ENCODE measurements around the gene LYZL6.
"Not testable (repeated sequence)": the region's sequence is repeated elsewhere in the genome, so short reads cannot be mapped to it uniquely, and the experiment has no call there.

Gene LYZL6

GRCh38 chr17:35906926-35907637 lies 36.4 kb downstream of the LYZL6 start:
- DNase-seq (ENCODE audit: low spot score): no peak

DNA sequence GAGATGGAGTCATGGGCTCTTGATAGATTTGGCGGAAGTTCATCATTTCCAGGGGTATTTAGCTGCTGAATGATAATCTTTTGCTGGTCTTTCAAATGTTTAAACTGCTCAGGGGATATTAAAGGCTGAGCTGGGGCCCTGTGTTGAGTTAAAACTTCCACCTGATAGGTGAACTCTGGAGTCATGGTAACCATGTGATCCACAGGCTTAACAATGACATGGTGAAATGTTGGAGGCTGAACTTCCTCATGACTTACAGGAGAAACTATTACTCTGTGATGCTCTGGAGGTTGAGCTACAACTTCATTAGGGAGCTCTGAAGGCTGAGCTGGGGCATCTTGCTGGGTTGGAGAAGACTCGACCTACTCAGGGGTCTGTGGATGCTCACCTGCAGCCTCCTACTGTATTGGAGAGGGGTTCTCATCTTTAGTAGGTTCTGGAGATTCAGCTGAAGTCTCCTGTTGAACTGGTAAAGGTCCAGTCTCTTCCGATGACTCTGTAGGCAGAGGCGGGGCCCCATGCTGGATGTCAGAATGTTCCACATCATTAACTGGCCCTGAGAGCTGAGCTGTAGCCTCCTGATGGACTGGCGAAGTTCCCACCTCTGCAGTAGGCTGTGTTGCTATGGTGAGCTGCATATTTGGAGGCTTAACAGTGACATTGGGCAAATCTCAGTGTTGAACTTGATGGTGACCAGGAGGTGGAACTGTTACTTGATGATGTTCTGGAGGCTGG lies 37.2 kb downstream of the LYZL6 start:
- DNase-seq (ENCODE audit: low spot score): no peak

DNA sequence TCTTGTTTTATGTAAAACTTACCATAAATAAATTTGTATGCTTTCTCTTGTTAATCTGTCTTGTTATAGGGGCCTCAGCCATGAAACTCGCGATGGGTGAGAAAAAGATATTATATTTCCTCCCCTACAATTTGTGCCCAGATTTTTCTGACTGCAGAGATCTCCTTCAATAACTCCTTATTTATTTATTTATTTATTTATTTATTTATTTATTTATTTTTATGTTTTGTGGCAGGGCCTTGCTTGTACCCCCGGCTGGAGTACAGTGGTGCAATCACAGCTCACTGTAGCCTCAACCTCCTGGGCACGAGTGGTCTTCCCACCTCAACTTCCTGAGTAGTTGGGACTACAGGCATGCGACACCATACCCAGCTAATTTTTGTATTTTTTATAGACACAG lies 40.1 kb downstream of the LYZL6 start:
- DNase-seq (ENCODE audit: low spot score): no peak

- DNase-seq (ENCODE audit: low spot score): no peak
These were observed 41.8 kb downstream of the LYZL6 start for GRCh38 chr17:35901631-35902175.

DNA sequence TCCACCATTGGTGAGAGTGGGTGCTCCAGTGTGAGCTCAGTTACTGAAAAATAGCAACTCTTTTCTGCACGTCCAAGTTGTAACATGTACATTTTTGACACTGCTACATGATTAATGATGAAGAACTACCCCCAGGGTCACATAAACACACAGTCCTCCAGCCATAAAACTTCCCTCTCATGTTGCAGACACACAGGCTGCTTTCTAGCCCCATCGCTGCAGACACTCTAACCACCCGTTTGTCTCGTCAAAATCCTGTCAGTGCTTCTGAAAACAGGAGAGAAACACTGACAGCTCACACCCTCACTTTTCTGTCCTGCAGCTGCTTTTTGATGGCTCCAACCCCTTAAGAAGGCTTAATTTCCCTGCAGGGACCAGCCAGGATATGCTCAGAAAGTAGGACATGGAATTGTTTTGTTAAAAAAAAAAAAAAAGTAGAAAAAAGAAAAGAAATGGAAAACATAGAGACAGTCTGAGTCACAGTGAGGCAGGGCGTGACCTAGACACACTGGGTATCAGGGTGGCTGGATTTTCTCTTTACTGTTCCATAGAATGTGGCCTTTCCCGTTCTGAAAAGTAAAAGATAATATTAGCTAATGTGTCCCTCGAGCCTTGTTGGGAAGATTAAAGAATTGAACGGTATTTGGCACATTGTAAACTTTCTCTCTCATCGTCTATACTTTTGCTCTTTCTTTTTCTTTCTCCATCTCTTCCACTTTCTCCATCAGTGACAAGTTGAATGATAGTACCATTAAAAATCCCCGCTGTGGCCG lies 42.6 kb downstream of the LYZL6 start:
- DNase-seq (ENCODE audit: low spot score): no peak

DNA sequence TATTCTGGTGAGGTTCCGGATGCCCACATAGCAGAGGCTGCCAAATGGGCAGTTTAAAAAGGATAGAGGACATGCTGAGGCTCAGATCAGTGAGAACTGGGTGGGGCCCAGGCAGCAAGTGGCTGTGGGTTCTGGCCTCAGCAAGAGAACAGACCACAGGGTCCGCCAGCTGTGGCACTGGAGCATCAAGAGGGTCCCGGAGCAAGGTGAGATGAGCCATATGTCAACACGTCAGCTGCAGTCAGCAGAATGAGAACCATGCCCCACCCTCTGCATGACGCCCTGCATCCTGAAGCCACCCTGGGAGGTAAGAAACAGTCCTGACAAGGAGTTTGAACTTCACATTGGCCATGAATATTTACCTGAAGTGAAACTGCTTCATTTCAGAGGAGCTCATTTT lies 43.2 kb downstream of the LYZL6 start:
- no peak for DNase-seq (ENCODE audit: low spot score)

DNA sequence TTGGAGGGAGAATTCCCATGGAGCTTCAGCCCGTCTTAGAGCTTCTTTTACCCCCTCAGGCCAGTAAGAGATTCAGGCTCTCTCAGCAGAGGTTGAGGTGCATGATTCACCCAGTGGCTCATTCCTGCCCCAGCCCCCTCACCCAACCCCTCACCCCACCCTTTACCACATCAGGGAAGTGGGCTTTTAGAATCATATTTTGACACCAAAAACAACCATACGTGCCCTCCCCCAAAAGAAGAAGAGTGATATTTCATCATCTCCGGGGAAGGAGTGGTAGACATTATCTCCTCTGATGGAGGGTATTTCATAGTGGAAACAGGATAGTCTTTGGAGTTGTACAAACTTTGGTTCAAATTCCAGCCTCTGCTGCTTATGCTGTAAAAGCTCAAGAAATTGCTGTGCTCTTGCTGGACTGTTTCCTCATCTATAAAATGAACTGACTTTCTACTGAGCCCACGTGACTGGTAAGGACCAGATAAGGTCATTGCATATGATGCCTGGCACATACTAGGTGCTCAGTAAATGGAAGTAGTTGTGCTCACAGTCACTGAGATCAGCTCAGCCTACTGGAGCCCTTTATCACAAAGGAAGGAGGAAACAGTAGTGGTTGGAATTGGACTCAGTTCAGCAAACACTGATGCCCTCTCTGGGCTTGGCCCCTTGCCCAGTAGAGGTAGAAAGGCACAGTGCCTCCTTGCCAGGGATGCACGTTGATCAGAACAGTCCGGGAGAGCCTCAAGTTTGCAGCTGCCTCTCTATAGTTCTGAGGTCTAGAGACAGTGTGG lies 45.0 kb downstream of the LYZL6 start:
- no peak for DNase-seq (ENCODE audit: low spot score)

DNA sequence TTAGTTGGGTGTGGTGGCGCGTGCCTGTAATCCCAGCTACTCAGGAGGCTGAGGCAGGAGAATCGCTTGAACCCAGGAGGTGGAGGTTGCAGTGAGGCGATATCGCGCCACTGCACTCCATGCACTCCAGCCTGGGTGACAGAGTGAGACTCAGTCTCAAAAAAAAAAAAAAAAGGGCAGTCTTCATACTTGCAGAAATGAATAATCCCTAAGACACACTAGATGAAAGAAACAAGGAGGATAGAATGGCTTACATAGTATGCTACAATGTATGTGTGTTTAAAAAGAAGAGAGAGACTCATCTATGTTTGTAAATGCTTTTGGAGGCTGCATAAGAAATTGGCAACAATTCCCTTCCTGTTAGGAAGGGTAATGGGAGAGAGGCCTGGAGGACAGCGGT lies 45.7 kb downstream of the LYZL6 start:
- DNase-seq (ENCODE audit: low spot score): not testable (repeated sequence)

DNA sequence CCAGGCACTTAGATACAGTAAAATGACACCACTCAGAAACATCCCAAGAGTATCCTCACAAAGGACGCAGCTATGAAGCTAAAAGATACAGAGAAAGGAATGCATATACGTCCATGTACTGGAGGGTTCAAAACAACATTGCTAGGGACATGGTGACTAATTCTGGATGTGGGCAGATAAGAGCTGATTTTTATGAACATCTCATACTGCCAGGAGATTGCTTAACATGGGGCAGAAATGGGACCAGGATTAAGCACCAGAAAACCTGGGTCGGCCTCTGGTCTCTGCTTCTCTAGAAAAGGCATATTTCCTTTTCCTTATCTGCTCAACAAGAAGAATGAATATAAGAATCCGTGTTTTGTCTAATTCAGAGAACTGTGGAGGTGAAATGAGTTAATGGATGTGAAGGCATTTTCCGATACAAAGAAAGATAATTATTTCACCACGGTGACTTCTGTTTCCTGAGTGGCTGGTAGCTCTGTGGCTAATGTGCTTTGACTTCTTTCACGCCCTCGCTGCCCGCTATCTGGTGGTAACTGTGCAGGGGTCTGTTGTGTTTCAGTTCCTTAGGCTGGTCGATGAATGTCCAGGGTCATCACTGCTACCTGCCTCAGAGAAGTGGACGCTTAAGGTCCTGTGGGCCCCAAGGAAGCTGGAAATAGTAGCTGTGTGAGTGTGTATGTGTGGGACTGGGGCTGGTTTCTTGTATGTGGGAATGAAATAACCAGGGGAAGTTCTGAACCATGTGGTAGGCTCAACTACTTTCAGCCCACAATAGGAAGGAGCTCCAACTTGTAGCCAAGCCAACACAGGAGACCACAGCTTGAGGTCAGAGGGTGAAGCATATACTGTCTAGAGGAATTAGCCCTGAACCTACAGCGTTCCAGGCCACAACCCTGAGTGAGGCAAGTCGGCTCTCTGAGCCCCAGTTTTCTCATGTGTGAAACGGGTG lies 47.6 kb downstream of the LYZL6 start:
- no peak for DNase-seq (ENCODE audit: low spot score)

- DNase-seq (ENCODE audit: low spot score): no peak
These were observed 49.3 kb downstream of the LYZL6 start for GRCh38 chr17:35894206-35894605.

GRCh38 chr17:35893751-35894150 lies 49.8 kb downstream of the LYZL6 start:
- no peak for DNase-seq (ENCODE audit: low spot score)

GRCh38 chr17:35892091-35893035 lies 51.1 kb downstream of the LYZL6 start:
- no peak for DNase-seq (ENCODE audit: low spot score)

DNA sequence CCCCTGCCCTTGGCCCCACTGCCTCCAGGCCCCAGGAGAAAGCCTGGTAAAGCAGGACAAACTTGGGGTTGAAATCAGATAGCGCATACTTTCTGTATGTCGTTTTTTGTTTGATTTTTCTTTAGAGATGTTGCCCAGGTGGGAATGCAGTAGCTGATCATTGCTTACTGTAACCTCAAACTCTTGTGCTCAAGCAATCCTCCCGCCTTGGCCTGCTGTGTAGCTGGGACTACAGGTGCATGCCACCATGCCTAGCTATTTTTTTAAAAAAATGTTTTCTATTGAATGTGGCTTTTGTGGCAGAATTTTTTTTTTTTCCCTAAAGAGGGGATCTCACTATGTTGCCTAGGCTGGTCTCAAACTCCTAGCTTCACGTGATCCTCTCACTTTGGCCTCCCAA lies 52.2 kb downstream of the LYZL6 start:
- DNase-seq (ENCODE audit: low spot score): no peak

GRCh38 chr17:35890774-35891155 lies 52.7 kb downstream of the LYZL6 start:
- no peak for DNase-seq (ENCODE audit: low spot score)

DNA sequence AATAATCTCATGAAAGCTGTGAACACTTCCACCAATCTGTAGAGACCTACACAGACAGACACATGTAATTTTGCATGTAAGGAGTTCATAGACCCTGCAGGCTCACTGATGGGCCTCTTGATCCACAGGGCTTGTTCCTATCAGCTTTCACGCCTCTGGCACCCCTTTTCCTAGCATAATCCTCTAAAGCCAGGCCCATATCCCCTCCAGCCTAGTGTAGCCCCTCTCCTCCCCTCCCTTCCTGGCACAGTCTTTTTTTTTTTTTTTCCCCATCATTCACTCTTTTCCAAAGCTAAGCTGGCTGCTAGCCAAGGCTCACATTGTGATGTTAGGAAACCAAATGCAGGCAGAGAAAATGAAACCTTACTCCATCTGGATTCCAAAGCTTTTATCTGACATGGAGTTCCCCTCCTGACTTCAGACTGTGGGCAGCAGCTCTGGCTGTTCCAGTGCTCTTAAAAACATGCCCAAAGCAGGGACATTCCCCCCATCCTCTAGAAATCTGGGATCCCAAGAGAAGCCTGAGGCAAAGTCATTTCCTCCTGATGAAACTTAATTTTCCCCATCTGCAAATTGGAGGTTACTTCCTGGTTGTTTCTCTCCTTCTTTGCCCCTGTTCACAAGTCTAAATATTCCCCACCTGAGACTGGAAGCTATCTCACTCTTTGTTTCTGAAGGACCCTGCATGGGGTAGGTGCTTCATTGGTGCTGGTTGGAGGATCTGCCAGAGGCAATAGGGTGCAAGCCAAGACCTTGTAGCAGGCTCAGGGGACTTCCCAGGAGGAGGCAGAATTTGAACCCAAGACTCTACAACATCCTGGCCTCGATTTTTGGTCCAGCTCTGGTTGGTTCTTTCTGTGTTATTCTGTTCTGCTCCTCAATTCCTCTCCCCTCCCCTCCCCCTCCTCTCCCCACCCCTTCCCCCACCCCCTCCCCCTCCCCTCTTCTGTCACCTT lies 53.4 kb downstream of the LYZL6 start:
- no peak for DNase-seq (ENCODE audit: low spot score)

DNA sequence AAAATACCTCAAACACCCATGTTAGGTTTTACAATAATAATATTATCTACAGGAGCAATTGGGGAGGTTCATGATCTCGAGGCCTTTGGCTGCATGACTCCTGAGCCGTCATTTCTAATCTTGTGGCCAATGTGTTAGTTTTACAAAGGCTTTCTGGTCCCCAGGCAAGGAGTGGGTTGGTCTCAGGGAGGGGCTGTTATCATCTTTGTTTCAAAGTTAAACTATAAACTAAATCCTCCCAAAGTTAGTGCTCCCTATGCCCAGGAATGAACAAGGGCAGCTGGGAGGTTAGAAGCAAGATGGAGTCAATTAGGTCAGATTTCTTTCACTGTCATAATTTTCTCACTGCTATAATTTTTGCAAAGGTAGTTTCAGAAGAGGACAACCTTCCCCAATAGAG lies 54.3 kb downstream of the LYZL6 start:
- no peak for DNase-seq (ENCODE audit: low spot score)

All from SW480 (cell line).